IPS DF 4.7 (cell line): ENCODE measurements around the gene GPATCH8.

Experiments
- DNase-seq: peaks from one replicate; pipeline ENCODE4 v3.0.0-alpha.2; 2013; ENCODE audit warnings: low spot score; ENCODE audit errors: extremely low read depth

The GPATCH8 gene

DNA sequence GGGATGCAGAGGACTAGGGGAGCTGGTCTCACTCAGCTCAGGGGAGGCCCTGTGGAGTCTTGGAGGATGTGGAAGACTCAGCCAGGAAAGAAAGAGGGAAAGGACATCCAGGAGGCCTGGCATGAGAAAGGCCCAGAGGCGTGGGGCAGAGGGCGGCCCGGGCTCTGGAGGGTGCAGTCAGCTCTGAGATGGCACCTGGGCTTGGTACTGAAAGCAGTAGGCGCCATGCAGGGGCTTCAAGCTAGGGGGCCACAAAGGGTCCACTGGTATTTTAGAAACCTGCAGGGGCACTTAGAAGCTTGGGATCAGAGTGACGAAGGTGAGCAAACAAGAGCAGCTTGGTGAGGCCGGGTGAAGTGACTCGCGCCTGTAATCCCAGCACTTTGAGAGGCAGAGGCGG, 145.1 kb downstream of the GPATCH8 start:
- DNase-seq, result no peak

DNA sequence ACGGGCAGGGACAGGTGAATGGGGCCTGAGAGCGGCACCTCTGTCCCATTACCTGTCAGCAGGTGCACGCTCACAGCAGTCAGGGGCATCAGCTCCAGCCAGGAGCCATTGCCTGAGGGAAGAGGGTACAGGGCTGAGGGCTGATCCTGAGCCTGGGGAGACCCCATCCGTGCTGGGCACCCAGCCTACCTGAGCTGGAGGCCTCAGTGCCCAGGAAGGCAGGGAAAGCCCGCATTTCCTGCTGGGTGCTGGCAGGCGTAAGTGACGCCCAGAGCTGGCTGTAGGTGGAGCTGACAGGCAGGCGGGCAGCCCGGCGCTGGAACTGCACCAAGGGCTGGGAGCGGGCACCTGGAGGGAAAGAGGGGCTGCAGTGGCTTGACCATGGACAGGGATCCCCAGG, 147.0 kb downstream of the GPATCH8 start:
- DNase-seq, result no peak

DNA sequence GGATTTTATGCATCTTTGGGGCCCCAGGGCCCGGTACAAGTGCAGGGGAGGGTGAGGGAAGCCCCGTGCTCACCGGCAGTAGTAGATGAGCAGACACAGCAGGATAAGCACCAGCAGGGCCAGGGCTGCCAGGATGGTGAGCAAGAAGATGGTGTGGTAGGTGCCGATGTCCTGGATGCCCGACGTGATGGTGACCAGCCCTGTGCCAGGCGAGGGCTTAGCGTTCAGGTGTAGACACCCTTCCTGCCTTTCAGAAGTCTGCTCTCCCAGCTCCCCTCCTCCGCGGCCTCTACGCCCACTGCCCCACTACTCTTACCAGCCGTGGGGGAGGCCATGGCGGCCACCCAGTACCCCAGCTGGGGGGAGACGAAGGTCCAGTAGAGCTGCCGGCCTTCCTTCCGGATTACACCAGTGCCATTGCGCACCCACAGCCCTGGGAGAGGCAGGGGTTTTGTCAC, 147.5 kb downstream of the GPATCH8 start:
- DNase-seq, result no peak

DNA sequence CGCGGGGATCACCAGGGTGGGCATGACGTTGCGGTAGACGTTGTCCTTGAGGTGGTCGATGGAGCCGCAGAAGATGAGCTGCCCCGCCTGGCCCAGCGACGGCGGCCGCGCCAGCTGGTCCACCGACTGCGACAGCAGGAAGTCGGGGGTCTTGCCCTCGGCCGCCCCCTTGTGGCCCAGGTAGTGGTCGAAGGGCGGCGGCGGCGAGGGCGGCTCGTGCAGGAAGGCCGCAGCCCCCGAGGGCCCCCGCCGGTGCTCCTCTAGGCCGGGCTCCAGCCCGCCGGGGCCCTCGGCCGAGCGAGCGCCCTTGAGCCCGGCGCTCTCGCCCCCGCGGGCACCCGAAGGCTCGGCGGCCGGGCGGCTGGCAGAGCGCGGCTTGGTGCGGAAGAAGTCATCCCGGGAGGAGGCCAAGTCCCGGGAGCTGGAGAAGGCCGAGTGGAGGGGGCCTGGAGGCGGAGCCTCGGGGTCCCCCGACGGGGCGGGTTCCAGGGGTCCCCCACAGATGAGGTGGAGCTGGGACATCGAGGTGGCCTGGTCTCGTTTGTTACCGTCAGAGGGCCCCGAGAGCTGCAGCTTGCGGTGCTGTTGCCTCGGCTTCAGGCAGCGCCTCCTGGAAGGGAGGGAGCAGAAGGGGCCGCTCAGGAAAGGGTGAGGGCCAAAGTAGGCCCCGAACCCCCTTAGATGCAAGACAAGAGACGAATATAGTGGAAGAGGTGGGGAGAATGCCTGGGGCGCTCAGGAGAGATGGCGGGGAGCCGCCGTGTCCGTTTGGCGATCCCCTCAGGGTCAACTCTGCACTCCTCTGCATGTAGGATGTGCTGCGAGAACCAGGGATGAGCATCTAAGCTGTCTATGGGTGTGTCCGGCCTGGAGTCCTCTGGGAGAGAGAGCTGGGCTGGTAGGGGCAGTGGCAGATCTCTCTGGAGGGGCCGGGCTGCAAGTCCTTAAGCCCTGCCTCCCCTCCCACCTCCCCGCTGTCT, 148.3 kb downstream of the GPATCH8 start:
- DNase-seq, result no peak

DNA sequence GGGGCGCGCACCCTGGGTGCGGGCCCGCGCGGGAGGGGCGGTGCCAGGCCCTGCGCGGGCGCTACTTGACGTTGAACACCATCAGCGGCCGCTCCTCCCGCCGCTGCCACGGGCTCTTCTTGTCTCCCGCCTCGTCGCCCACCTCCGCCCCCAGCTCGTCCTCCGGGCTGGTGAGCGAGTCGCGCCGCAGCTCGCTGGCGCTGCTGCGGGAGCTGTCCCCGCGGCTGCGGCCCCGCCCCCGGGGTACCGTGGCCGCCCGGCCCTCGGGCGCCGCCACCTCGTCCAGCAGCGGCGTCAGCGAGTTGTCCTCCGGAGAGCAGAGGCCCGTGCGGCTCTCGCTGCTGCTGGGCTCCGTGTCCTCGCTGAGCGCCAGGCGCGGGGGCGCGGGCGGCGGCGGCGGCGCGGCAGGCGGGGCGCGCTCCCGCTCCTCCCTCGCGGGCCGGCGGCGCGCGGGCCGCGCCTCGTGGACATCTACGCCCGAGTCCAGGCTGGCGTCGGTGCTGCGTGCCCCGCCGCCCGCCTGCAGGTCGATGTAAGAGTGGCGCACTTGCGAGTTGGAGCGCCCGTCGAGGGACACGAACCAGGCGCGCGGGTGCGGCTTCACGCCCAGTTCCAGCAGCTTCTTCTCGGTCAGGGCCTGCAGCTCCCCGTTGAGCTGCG, 149.4 kb downstream of the GPATCH8 start:
- no peak for DNase-seq

DNA sequence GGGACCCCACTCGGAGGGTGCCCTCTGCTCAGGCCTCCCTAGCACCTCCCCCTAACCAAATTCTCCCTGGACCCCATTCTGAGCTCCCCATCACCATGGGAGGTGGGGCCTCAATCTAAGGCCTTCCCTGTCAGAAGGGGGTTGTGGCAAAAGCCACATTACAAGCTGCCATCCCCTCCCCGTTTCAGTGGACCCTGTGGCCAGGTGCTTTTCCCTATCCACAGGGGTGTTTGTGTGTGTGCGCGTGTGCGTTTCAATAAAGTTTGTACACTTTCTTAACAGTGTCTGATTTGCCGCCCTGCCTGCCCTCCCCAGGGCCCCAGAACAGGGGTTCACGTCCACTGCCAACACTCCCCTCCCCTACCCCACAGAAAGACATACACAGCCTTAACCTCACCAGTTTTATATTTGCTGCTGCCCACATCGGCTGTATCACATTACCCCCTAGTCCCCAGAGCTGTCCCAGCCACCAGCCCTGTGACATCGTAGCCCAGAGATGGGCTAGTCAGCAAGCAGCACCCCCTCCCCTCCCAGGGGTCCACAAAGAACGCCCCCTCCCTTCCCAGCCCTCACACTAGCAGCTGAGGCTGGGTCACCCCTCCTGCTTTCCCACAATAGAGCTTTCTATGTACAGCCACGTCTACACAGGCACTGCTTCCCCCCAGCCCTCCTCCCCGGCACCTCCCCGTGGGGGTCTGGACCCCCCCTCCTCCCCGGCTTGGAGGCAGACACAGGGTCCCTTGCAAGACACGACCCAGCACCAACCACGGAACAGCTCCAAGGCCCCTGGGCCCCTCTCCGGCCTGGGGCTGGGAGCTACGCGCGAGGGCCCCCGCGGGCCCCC, 150.2 kb downstream of the GPATCH8 start:
- DNase-seq, result no peak

DNA sequence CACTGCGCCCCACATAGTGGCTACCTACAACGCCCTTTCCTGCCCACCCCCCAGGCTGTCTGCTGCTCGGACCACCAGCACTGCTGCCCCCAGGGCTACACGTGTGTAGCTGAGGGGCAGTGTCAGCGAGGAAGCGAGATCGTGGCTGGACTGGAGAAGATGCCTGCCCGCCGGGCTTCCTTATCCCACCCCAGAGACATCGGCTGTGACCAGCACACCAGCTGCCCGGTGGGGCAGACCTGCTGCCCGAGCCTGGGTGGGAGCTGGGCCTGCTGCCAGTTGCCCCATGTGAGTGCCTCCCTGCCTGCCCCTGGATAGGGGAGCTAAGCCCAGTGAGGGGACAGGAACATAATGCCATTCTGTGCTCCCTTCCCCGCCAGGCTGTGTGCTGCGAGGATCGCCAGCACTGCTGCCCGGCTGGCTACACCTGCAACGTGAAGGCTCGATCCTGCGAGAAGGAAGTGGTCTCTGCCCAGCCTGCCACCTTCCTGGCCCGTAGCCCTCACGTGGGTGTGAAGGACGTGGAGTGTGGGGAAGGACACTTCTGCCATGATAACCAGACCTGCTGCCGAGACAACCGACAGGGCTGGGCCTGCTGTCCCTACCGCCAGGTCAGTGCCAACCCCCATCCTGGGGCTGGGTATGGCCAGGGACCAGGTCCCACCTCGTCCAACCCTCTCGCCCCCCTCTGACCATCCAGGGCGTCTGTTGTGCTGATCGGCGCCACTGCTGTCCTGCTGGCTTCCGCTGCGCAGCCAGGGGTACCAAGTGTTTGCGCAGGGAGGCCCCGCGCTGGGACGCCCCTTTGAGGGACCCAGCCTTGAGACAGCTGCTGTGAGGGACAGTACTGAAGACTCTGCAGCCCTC, 151.0 kb downstream of the GPATCH8 start:
- DNase-seq, result no peak

DNA sequence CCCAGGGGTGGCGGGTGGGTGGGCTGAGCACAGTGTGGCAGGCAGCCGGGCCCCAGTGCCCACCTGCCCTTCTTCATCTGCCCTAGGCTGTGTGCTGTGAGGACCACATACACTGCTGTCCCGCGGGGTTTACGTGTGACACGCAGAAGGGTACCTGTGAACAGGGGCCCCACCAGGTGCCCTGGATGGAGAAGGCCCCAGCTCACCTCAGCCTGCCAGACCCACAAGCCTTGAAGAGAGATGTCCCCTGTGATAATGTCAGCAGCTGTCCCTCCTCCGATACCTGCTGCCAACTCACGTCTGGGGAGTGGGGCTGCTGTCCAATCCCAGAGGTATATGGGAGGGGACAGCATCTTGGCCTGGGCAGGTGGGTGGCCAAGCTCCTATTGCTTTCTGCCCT, 151.7 kb downstream of the GPATCH8 start:
- DNase-seq, result no peak

DNA sequence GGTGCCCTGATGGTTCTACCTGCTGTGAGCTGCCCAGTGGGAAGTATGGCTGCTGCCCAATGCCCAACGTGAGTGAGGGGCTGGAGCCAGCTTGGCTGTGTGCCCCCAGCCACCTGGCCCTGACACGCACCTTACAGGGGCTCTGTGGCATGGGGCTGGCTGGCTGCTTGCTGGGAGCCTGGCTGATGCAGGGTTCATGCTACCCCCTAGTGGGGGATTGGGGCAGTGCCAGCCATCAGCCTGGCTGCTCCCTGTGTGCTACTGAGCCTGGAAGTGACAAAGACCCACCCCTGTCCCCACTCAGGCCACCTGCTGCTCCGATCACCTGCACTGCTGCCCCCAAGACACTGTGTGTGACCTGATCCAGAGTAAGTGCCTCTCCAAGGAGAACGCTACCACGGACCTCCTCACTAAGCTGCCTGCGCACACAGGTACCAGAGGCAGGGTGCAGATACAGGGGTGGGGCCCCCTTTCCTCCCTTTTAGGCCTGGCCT, 152.4 kb downstream of the GPATCH8 start:
- no peak for DNase-seq

DNA sequence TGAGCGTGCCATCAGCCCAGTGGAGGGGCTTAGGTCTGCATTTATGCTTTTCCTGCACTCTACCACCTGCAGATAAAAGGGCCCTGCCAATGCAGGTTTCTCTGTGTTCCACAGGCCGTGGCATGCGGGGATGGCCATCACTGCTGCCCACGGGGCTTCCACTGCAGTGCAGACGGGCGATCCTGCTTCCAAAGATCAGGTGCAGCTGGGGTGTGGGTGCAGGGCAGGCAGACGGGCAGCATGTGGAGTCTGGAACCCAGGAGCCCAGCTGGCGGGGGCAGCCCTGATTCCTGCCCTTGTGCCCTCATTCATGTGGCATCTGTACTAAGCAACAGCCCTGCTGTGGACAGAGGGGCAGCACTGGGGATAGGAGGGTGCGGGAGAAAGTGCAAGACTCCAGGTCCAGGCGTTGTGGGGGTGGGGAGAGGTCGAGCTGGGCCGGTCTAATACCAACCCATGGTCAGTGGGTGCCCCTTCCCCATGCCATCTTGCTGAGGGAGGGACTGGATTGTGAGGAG, 153.6 kb downstream of the GPATCH8 start:
- no peak for DNase-seq

DNA sequence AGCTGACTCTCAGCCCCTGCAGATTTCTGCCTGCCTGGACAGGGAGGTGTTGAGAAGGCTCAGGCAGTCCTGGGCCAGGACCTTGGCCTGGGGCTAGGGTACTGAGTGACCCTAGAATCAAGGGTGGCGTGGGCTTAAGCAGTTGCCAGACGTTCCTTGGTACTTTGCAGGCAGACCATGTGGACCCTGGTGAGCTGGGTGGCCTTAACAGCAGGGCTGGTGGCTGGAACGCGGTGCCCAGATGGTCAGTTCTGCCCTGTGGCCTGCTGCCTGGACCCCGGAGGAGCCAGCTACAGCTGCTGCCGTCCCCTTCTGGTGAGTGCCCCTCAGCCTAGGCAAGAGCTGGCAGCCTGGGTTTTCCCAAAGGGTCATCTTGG, 154.2 kb downstream of the GPATCH8 start:
- DNase-seq, result no peak

DNA sequence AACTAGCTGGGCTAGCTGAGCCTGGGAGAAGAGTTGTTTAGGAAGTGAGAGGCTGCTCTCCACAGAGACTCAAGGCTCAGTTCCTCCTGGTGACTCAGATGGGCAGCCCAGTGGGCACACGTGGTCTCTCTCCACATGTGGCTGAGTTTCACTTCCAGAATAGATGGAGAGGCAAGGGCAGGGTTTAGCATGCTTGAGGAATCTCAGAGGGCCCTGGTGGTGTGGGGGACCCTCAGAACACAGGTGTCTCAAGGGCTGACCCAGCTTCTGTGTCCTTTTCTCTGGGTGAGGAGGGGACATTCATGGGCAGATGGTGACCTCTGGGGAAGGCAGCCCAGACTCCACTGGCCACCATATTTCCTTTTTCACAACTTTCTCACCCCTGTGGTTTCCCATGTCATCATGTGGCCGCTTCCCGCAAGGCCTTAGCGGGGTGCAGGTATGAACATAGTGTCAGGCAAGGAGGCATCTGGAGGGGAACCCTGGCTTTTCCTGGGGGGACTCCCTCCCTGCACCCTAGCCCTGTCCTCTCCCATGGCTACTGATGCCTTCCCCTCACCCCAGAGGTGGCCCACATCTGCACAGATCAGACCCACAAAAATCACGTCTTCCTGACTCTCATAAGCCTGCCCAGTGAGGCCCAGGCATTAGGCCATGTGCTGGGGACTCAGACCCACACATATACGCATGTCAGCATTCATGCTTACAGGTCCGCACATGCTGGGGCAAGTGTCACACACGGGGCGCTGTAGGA, 154.8 kb downstream of the GPATCH8 start:
- DNase-seq, result no peak
